GM23338 (cell line): ENCODE results near the gene PRSS50. TPM values are rescaled to one million over a fixed set of nuclear protein-coding genes. Genes with fewer than 3 reads are reported as not detected.

Experiments
- ATAC-seq: fragments of 200-7000 bp; cut with Tn5 transposase; 3 replicates; pipeline ENCODE4 v1.9.1; 2020
- DNase-seq: peaks from one replicate; pipeline ENCODE4 v3.0.0-alpha.2; 2015; ENCODE audit warnings: low spot score
- H2AFZ ChIP-seq: fragments of 200-600 bp; sonication (generic); 2 replicates; pipeline ENCODE4 v1.8.0; 2016; ENCODE audit warnings: antibody characterized with exemption, mild to moderate bottlenecking, moderate library complexity
- H3F3A ChIP-seq: fragments of 200-600 bp; sonication (generic); replicated peaks from 2 replicates; pipeline ENCODE4 v1.8.0; 2017; ENCODE audit warnings: antibody characterized with exemption, mixed run types, low read depth
- H3K27ac ChIP-seq: fragments of 200-600 bp; sonication (generic); 2 replicates; pipeline ENCODE4 v1.6.1; 2016; ENCODE audit warnings: low read depth
- H3K27me3 ChIP-seq: fragments of 200-600 bp; sonication (generic); 2 replicates; pipeline ENCODE4 v1.8.0; 2016; ENCODE audit warnings: mild to moderate bottlenecking, mixed run types, moderate library complexity; ENCODE audit not compliant: insufficient read depth
- H3K36me3 ChIP-seq: fragments of 200-600 bp; sonication (generic); 2 replicates; pipeline ENCODE4 v1.8.0; 2016; ENCODE audit warnings: mild to moderate bottlenecking; ENCODE audit not compliant: insufficient read depth
- H3K4me1 ChIP-seq: fragments of 200-600 bp; sonication (generic); 2 replicates; pipeline ENCODE4 v1.8.0; 2016; ENCODE audit warnings: mild to moderate bottlenecking, moderate library complexity; ENCODE audit not compliant: insufficient read depth
- H3K4me2 ChIP-seq: fragments of 200-600 bp; sonication (generic); 2 replicates; pipeline ENCODE4 v1.7.1; 2017; ENCODE audit warnings: mixed run types
- H3K4me3 ChIP-seq: fragments of 200-600 bp; sonication (generic); 2 replicates; pipeline ENCODE4 v1.6.1; 2016; ENCODE audit warnings: mixed run types
- H3K79me2 ChIP-seq: fragments of 200-600 bp; sonication (generic); replicated peaks from 2 replicates; pipeline ENCODE4 v1.8.0; 2017; ENCODE audit warnings: mild to moderate bottlenecking; ENCODE audit not compliant: insufficient read depth
- H3K9me2 ChIP-seq: fragments of 200-600 bp; sonication (generic); 2 replicates; pipeline ENCODE4 v1.8.0; 2017; ENCODE audit not compliant: insufficient read depth
- H4K20me1 ChIP-seq: fragments of 200-600 bp; sonication (generic); replicated peaks from 2 replicates; pipeline ENCODE4 v1.8.0; 2017; ENCODE audit warnings: mild to moderate bottlenecking; ENCODE audit not compliant: insufficient read depth
- H3K27ac Mint-ChIP-seq: 2 replicates; pipeline ENCODE4 v1.8.0; 2020; ENCODE audit warnings: inconsistent platforms, mild to moderate bottlenecking, moderate library complexity, mixed read lengths
- H3K27me3 Mint-ChIP-seq: 3 replicates; pipeline ENCODE4 v1.8.0; 2022; ENCODE audit warnings: low read depth, mild to moderate bottlenecking, moderate library complexity, mixed read lengths, inconsistent platforms; ENCODE audit not compliant: insufficient read depth, poor library complexity
- H3K36me3 Mint-ChIP-seq: 3 replicates; pipeline ENCODE4 v1.8.0; 2021; ENCODE audit warnings: low read depth, mild to moderate bottlenecking, inconsistent platforms, moderate library complexity, mixed read lengths
- H3K4me1 Mint-ChIP-seq: 3 replicates; pipeline ENCODE4 v1.8.0; 2020; ENCODE audit warnings: mild to moderate bottlenecking, inconsistent platforms, mixed read lengths
- H3K4me3 Mint-ChIP-seq: 3 replicates; pipeline ENCODE4 v1.8.0; 2021; ENCODE audit warnings: moderate library complexity, mild to moderate bottlenecking, inconsistent platforms, mixed read lengths
- H3K9me3 Mint-ChIP-seq: 3 replicates; pipeline ENCODE4 v1.8.0; 2020; ENCODE audit warnings: moderate library complexity, mild to moderate bottlenecking, inconsistent platforms, mixed read lengths
- CREB1 ChIP-seq: fragments of 250-450 bp; sonication (Bioruptor Pico); IDR thresholded peaks from 2 replicates; pipeline ENCODE4 v1.5.0; 2020; ENCODE audit warnings: low read depth, mild to moderate bottlenecking, moderate library complexity
- CTCF ChIP-seq, 2 experiments: fragments of 200-600 bp in 1 of 2; sonication (generic) in 1 of 2; conservative IDR thresholded peaks; 2 replicates each; pipeline versions ENCODE4 v1.5.1 to v1.6.1; 2016 to 2017; ENCODE audit warnings: antibody characterized with exemption in 2 of 2, low read depth in 2 of 2, mild to moderate bottlenecking in 2 of 2, moderate library complexity in 1 of 2
- EZH2 ChIP-seq: fragments of 200-600 bp; sonication (generic); IDR thresholded peaks from one replicate; pipeline ENCODE4 v1.8.0; 2017; ENCODE audit warnings: antibody characterized with exemption, mild to moderate bottlenecking, low read depth; ENCODE audit not compliant: unreplicated experiment
- EZH2phosphoT487 ChIP-seq: fragments of 200-600 bp; sonication (generic); IDR thresholded peaks from one replicate; pipeline ENCODE4 v1.8.1; 2018; ENCODE audit warnings: antibody characterized with exemption; ENCODE audit not compliant: unreplicated experiment
- JUNB ChIP-seq: IDR thresholded peaks from one replicate; pipeline ENCODE4 v1.6.1; 2016; ENCODE audit warnings: antibody characterized with exemption; ENCODE audit not compliant: unreplicated experiment
- NANOG ChIP-seq: IDR thresholded peaks from 2 replicates; pipeline ENCODE4 v1.6.1; 2016; ENCODE audit warnings: antibody characterized with exemption, borderline replicate concordance
- POLR2AphosphoS5 ChIP-seq: IDR thresholded peaks from 2 replicates; pipeline ENCODE4 v1.6.1; 2016; ENCODE audit warnings: antibody characterized with exemption, low read depth
- REST ChIP-seq: IDR thresholded peaks from one replicate; pipeline ENCODE4 v1.6.1; 2018; ENCODE audit warnings: antibody characterized with exemption; ENCODE audit not compliant: unreplicated experiment
- STAT1 ChIP-seq: IDR thresholded peaks from one replicate; pipeline ENCODE4 v1.6.1; 2016; ENCODE audit warnings: antibody characterized with exemption; ENCODE audit not compliant: unreplicated experiment
- ZNF114 ChIP-seq: fragments of 250-450 bp; sonication (Bioruptor Pico); IDR thresholded peaks from 2 replicates; pipeline ENCODE4 v1.5.0; 2020; ENCODE audit warnings: mild to moderate bottlenecking, moderate library complexity
- ZNF331 ChIP-seq: fragments of 250-450 bp; sonication (Bioruptor Pico); IDR thresholded peaks from 2 replicates; pipeline ENCODE4 v1.5.0; 2020; ENCODE audit warnings: low read depth, mild to moderate bottlenecking, moderate library complexity
- polyA plus RNA-seq: library from polyadenylated mRNA; unstranded; fragments of >200 nt; fragmentation: Nextera tagmentation; extraction: Ambion mirVana; gene quantifications from 2 replicates; pipeline ENCODE4 v1.2.1, GENCODE V29; 2016
- total RNA-seq: library from RNA; depleted of rRNA; stranded (reverse); fragments of >200 nt; shearing (Covaris generic); gene quantifications from 2 replicates; pipeline ENCODE4 v1.2.3, GENCODE V29; 2014
- TF ChIP-seq, protein P1 (sequence below): IDR thresholded peaks from 2 replicates; pipeline ENCODE4 v1.6.1; 2016; ENCODE audit warnings: antibody characterized with exemption
- TF ChIP-seq, protein P2 (sequence below): fragments of 250-450 bp; sonication (Bioruptor Pico); IDR thresholded peaks from 2 replicates; pipeline ENCODE4 v1.5.0; 2020; ENCODE audit warnings: mild to moderate bottlenecking, moderate library complexity

The PRSS50 gene
- total and polyA plus RNA-seq, 2 experiments from 2014 or later: 0.60 to 1.5 TPM

DNA sequence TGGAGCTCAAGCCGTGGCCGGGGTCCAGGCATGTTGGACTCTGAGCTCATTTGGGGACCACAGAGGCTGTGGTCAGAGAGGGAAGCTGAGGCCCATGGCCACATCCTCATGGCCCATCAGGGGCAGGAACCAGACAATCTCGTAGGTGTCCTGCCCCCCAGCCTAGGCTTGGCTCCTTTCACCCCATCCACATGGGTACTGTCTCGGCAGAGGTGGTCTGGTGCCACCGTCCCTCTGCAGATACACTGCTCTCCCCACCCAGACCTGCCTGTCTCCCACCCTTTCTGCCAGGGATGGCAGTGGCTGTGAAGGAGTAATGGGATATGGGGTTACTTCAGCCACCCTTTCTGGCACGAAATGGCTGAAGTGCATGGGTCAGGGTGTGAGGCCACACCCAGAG is 7.9 kb downstream of the PRSS50 start:
- H3K9me2 ChIP-seq: no peaks in the 10 kb centered on the region
- Mint-ChIP-seq H3K9me3 (no peaks in the 10 kb centered on the region), H3K27me3 (peaks cover 8% of the 10 kb centered on the region), H3K4me1 (peaks cover 10% of the 10 kb centered on the region; the same call in 2 of the 3 replicates), H3K27ac (no peak overlapping the region), H3K36me3 (no peaks in the 10 kb centered on the region), H3K4me3 (no peak overlapping the region)
- H3K27me3 ChIP-seq: no peaks in the 10 kb centered on the region
- H3F3A ChIP-seq: no peaks in the 10 kb centered on the region
- ATAC-seq: no peak
- H4K20me1 ChIP-seq: no peaks in the 10 kb centered on the region
- TF ChIP-seq EZH2 (no peak), NANOG (no peak), ZNF331 (CRISPR knock-in tag) (no peak), CTCF (conservative IDR thresholded peaks at IDR 0.05; ENCODE audit: low read depth in 2 of 2) (no peak), POLR2AphosphoS5 (no peak), REST (no peak), JUNB (no peak), ZNF114 (CRISPR knock-in tag) (no peak), CREB1 (CRISPR knock-in tag) (no peak), STAT1 (no peak), EZH2phosphoT487 (no peak)
- TF ChIP-seq, protein P1, sequence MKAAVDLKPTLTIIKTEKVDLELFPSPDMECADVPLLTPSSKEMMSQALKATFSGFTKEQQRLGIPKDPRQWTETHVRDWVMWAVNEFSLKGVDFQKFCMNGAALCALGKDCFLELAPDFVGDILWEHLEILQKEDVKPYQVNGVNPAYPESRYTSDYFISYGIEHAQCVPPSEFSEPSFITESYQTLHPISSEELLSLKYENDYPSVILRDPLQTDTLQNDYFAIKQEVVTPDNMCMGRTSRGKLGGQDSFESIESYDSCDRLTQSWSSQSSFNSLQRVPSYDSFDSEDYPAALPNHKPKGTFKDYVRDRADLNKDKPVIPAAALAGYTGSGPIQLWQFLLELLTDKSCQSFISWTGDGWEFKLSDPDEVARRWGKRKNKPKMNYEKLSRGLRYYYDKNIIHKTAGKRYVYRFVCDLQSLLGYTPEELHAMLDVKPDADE: no peak
- TF ChIP-seq, protein P2, sequence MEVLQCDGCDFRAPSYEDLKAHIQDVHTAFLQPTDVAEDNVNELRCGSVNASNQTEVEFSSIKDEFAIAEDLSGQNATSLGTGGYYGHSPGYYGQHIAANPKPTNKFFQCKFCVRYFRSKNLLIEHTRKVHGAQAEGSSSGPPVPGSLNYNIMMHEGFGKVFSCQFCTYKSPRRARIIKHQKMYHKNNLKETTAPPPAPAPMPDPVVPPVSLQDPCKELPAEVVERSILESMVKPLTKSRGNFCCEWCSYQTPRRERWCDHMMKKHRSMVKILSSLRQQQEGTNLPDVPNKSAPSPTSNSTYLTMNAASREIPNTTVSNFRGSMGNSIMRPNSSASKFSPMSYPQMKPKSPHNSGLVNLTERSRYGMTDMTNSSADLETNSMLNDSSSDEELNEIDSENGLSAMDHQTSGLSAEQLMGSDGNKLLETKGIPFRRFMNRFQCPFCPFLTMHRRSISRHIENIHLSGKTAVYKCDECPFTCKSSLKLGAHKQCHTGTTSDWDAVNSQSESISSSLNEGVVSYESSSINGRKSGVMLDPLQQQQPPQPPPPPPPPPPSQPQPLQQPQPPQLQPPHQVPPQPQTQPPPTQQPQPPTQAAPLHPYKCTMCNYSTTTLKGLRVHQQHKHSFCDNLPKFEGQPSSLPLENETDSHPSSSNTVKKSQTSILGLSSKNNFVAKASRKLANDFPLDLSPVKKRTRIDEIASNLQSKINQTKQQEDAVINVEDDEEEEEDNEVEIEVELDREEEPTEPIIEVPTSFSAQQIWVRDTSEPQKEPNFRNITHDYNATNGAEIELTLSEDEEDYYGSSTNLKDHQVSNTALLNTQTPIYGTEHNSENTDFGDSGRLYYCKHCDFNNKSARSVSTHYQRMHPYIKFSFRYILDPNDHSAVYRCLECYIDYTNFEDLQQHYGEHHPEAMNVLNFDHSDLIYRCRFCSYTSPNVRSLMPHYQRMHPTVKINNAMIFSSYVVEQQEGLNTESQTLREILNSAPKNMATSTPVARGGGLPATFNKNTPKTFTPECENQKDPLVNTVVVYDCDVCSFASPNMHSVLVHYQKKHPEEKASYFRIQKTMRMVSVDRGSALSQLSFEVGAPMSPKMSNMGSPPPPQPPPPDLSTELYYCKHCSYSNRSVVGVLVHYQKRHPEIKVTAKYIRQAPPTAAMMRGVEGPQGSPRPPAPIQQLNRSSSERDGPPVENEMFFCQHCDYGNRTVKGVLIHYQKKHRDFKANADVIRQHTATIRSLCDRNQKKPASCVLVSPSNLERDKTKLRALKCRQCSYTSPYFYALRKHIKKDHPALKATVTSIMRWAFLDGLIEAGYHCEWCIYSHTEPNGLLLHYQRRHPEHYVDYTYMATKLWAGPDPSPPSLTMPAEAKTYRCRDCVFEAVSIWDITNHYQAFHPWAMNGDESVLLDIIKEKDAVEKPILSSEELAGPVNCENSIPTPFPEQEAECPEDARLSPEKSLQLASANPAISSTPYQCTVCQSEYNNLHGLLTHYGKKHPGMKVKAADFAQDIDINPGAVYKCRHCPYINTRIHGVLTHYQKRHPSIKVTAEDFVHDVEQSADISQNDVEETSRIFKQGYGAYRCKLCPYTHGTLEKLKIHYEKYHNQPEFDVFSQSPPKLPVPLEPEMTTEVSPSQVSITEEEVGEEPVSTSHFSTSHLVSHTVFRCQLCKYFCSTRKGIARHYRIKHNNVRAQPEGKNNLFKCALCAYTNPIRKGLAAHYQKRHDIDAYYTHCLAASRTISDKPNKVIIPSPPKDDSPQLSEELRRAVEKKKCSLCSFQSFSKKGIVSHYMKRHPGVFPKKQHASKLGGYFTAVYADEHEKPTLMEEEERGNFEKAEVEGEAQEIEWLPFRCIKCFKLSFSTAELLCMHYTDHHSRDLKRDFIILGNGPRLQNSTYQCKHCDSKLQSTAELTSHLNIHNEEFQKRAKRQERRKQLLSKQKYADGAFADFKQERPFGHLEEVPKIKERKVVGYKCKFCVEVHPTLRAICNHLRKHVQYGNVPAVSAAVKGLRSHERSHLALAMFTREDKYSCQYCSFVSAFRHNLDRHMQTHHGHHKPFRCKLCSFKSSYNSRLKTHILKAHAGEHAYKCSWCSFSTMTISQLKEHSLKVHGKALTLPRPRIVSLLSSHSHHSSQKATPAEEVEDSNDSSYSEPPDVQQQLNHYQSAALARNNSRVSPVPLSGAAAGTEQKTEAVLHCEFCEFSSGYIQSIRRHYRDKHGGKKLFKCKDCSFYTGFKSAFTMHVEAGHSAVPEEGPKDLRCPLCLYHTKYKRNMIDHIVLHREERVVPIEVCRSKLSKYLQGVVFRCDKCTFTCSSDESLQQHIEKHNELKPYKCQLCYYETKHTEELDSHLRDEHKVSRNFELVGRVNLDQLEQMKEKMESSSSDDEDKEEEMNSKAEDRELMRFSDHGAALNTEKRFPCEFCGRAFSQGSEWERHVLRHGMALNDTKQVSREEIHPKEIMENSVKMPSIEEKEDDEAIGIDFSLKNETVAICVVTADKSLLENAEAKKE (CRISPR knock-in tag): no peak
- H3K27ac ChIP-seq: no peak overlapping the region
- no peak overlapping the region for H2AFZ ChIP-seq
- H3K36me3 ChIP-seq: no peaks in the 10 kb centered on the region
- no peak for DNase-seq
- H3K4me3 ChIP-seq: no peak overlapping the region
- no peak overlapping the region for H3K4me2 ChIP-seq
- no peaks in the 10 kb centered on the region for H3K79me2 ChIP-seq
- no peaks in the 10 kb centered on the region; the same call in 1 of the 2 replicates for H3K4me1 ChIP-seq
